ENCODE results near the gene PTPRD. TPM values are rescaled to one million over a fixed set of nuclear protein-coding genes. Genes with fewer than 3 reads are reported as not detected.

PTPRD gene
- total RNA-seq, 1 experiment from 2014 or later: 0.02 TPM

DNA sequence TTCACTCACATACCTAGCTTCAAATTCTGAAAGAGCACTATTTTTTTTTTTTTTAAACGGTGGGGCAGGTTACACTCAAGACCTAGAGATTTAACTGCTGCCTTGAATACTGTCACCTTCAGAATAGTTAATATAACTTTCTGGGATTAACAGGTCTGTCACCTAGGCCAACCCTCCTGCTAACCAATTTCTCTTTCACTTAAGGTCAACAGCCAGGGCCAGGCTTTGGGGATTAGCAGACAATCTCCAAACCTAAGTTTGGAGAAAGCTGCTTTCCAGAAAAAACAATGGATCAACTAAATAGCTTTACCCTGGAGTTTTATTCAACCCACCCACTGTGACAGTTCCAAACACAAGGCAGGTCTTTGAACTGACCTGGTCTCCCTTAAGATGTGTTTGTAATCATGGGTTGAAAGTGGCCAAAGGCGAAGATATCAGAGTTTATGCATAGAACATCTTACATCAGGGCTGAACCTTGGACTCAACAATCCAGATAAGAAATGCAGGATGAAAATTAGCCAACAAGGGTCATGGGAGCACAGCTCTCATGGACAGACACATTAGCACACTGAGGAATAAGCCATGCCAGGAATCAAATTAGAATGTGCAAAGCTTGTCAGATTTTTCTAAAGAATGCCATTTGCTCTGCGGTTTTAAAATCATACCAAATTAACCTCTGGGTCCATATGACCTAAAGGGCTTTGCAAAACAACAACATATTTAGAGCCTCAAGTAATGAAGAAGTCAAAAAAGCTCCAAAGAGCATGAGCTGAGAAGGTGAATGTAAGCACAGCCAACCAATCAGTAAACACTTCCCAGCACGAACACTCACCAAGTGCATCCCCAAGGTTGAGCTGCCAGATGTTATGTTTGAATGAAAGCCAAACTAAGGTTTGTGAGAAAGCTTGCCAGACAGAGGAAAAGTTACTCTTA is 2274.7 kb downstream of the PTPRD start:
- ChIA-PET CTCF (no interaction called here), POLR2A (no interaction called here), RAD21 (ENCODE audit: low non-redundant PET in 1 of 2, low total read pairs in 2 of 2, uncharacterized antibody in 2 of 2, unreplicated experiment in 2 of 2) (no interaction called here)
- ATAC-seq (no peak), DNase-seq (ENCODE audit: low read depth, low spot score) (no peak)
- Histone ChIP-seq H3K4me2 (ENCODE audit: low read length) (no peak overlapping the region), H3K36me3 (ENCODE audit: control insufficient read depth in 1 of 2, insufficient read depth in 2 of 2, low read length in 2 of 2) (no peaks in the 10 kb centered on the region), H3K27me3 (ENCODE audit: insufficient read depth, low read length) (no peaks in the 10 kb centered on the region), H3K9me2 (ENCODE audit: insufficient read depth) (no peaks in the 10 kb centered on the region), H3K9me3 (ENCODE audit: control insufficient read depth in 1 of 2, insufficient read depth in 1 of 2, low read depth in 1 of 2, low read length in 2 of 2) (peaks cover 12 to 19% of the 10 kb centered on the region in 2 experiments; a peak in 2 of 4 replicates), H3K4me1 (ENCODE audit: control insufficient read depth in 1 of 2, insufficient read depth in 2 of 2, low read length in 2 of 2) (no peaks in the 10 kb centered on the region), H3K27ac (ENCODE audit: low read depth, low read length) (no peak overlapping the region), H3K4me3 (replicated peaks in 1 of 2; ENCODE audit: low read depth in 1 of 2, low read length in 2 of 2) (no peak overlapping the region), H3K9ac (ENCODE audit: low read length) (no peak overlapping the region), H4K20me1 (ENCODE audit: insufficient read depth) (no peaks in the 10 kb centered on the region), H3K79me2 (ENCODE audit: insufficient read depth, low read length) (no peaks in the 10 kb centered on the region), H2AFZ (ENCODE audit: low read depth, low read length, poor library complexity, severe bottlenecking) (no peak overlapping the region)
- intact Hi-C loops (cut with micrococcal nuclease): no loop called here
- BruUV-seq (replicated peaks): no TSS peak
- TF ChIP-seq, protein P1, sequence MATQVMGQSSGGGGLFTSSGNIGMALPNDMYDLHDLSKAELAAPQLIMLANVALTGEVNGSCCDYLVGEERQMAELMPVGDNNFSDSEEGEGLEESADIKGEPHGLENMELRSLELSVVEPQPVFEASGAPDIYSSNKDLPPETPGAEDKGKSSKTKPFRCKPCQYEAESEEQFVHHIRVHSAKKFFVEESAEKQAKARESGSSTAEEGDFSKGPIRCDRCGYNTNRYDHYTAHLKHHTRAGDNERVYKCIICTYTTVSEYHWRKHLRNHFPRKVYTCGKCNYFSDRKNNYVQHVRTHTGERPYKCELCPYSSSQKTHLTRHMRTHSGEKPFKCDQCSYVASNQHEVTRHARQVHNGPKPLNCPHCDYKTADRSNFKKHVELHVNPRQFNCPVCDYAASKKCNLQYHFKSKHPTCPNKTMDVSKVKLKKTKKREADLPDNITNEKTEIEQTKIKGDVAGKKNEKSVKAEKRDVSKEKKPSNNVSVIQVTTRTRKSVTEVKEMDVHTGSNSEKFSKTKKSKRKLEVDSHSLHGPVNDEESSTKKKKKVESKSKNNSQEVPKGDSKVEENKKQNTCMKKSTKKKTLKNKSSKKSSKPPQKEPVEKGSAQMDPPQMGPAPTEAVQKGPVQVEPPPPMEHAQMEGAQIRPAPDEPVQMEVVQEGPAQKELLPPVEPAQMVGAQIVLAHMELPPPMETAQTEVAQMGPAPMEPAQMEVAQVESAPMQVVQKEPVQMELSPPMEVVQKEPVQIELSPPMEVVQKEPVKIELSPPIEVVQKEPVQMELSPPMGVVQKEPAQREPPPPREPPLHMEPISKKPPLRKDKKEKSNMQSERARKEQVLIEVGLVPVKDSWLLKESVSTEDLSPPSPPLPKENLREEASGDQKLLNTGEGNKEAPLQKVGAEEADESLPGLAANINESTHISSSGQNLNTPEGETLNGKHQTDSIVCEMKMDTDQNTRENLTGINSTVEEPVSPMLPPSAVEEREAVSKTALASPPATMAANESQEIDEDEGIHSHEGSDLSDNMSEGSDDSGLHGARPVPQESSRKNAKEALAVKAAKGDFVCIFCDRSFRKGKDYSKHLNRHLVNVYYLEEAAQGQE (IDR thresholded peaks at IDR 0.05; ENCODE audit: low read depth): no peak
- no peak for TF ChIP-seq EGR1 (IDR thresholded peaks at IDR 0.05; ENCODE audit: low read depth)
- no peak for TF ChIP-seq POLR2AphosphoS5 (IDR thresholded peaks at IDR 0.05; ENCODE audit: low read depth, low read length)
- no peak for TF ChIP-seq TCF7L2 (IDR thresholded peaks at IDR 0.05; ENCODE audit: borderline replicate concordance, extremely low read depth, insufficient read depth, insufficient read length)
- TF ChIP-seq, protein P2, sequence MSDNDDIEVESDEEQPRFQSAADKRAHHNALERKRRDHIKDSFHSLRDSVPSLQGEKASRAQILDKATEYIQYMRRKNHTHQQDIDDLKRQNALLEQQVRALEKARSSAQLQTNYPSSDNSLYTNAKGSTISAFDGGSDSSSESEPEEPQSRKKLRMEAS (IDR thresholded peaks at IDR 0.05): no peak
- no peak for TF ChIP-seq SRF (IDR thresholded peaks at IDR 0.05; ENCODE audit: low read depth)
- TF ChIP-seq ELF1 (IDR thresholded peaks at IDR 0.05; ENCODE audit: borderline replicate concordance, low read depth): no peak
- TF ChIP-seq EZH2phosphoT487 (IDR thresholded peaks at IDR 0.05; ENCODE audit: borderline replicate concordance): no peak
- TF ChIP-seq YY1 (IDR thresholded peaks at IDR 0.05; ENCODE audit: extremely low read depth, insufficient replicate concordance, low read depth, low read length): no peak
